Measurements from ENCODE around the gene THRB.

THRB gene

DNA sequence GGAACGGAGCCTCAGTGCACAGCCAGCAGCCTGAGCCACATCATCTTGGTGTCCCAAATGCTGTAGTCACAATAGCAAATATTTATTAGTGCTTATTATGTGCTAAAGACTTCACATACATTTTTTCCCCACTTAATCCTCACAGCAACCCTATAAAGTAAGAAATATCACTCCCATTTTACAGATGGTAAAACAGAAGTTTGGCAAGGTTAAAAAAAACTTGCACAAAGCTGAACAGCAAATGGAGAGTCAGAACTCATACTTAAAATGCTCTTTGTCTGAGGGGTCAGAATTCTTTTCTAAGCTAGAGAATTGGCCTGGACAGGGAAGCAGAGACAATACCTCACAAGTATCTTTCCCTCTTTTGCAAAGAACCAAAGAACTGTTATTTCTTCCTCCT lies 30.9 kb upstream of the THRB start:
- DNase-seq (ENCODE audit: insufficient read length, low spot score) (no peak), FAIRE-seq (no peak)
- TF ChIP-seq POU2F2 (IDR thresholded peaks at IDR 0.05; ENCODE audit: low read depth, low read length) (no peak), POLR2AphosphoS5 (IDR thresholded peaks at IDR 0.05; ENCODE audit: low read depth, low read length) (no peak)

DNA sequence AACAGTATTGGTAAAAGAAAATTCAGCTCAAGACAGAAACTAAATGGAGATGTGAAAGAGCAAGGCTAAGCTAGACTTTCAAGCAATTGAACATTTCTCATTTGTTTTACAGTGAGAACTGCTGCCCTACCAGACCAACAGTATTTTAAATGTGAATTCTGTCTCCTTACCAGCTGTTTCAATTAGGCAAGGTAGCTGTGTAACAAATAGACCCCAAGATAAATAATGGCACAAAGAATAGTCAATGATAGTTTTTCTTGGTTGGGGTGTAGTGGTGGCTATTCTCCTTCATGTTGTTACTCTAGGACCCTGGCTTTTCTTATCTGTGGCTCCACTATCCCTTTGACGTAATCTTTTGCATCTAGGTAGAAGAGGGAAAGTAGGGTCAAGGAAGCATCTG lies 30.4 kb upstream of the THRB start:
- no peak for FAIRE-seq

DNA sequence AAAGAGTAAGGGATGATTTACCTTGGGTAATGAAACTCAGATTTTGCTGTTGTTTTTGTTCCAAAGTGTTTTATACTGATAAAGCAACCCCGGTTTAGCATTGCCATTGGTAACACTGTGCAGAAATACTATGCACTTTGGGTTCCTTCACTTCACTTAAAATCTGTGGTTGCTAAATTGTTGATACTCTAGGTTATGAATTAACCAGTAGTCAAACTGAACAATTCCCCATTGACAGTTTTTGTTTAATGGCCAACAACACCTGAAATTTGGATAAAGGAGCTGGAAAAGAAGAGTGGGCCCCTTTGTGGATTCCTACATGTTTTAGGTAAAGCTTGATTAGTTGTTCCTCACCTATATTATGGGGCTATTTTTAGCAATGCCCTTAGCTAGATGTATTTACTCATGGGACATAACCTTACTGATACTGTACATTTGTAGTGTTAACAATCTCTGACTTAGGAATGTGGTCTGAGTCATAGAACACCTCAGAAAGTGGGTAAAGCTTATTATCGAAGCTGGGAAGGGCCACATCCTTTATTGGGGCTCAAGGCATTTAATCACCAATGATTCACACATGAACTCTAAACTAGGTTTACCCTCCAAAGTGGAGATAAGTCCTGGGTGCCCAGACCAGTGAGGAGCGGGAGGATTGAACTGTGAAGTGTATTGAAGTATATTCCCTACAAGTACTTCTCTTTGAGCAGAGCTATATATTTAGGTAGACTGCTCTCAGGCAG lies 29.5 kb upstream of the THRB start:
- TF ChIP-seq SPI1 (IDR thresholded peaks at IDR 0.05; ENCODE audit: low read depth, low read length) (no peak), POLR2A (IDR thresholded peaks at IDR 0.05; ENCODE audit: low read depth, low read length) (no peak), POLR2AphosphoS5 (IDR thresholded peaks at IDR 0.05; ENCODE audit: low read depth, low read length) (no peak), POU2F2 (IDR thresholded peaks at IDR 0.05; ENCODE audit: low read depth, low read length) (no peak)
- no peak for DNase-seq (ENCODE audit: insufficient read length, low spot score)
- no peak for FAIRE-seq

More for the DNA sequence above, 30.4 kb upstream of the THRB start:
- DNase-seq (ENCODE audit: insufficient read length, low spot score) = no peak
- TF ChIP-seq SPI1 (IDR thresholded peaks at IDR 0.05; ENCODE audit: low read depth, low read length) = no peak
- TF ChIP-seq POLR2A (IDR thresholded peaks at IDR 0.05; ENCODE audit: low read depth, low read length) = no peak
- TF ChIP-seq TAF1 (IDR thresholded peaks at IDR 0.05; ENCODE audit: low read depth, low read length) = no peak

DNA sequence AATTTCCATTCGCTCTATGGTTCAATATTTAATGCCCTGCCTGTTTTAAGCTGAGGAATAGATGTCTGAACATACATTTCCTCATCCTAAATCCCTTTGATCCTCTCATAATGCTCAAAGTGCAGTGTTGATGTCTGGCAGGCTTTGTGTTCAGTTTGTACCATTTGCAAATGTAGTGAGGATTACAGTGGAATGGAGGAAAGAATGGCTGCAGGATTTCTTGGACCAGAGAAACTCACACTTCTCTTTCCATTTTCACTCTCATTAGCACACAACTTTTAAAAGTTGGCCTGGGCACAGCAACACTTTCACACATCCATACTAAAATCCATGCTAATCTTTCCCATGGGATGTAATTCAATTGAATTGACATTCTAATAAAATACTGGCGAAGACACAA lies 28.6 kb upstream of the THRB start:
- no peak for TF ChIP-seq PAX5 (IDR thresholded peaks at IDR 0.05; ENCODE audit: insufficient read depth, low read length, severe bottlenecking)
- no peak for TF ChIP-seq POLR2AphosphoS5 (IDR thresholded peaks at IDR 0.05; ENCODE audit: low read depth, low read length)
- TF ChIP-seq SPI1 (IDR thresholded peaks at IDR 0.05; ENCODE audit: low read depth, low read length) = no peak
- TF ChIP-seq POU2F2 (IDR thresholded peaks at IDR 0.05; ENCODE audit: low read depth, low read length) = no peak
- TF ChIP-seq POLR2A (IDR thresholded peaks at IDR 0.05; ENCODE audit: low read depth, low read length) = no peak
- no peak for TF ChIP-seq TAF1 (IDR thresholded peaks at IDR 0.05; ENCODE audit: low read depth, low read length)
- no peak for DNase-seq (ENCODE audit: insufficient read length, low spot score)
- no peak for FAIRE-seq

DNA sequence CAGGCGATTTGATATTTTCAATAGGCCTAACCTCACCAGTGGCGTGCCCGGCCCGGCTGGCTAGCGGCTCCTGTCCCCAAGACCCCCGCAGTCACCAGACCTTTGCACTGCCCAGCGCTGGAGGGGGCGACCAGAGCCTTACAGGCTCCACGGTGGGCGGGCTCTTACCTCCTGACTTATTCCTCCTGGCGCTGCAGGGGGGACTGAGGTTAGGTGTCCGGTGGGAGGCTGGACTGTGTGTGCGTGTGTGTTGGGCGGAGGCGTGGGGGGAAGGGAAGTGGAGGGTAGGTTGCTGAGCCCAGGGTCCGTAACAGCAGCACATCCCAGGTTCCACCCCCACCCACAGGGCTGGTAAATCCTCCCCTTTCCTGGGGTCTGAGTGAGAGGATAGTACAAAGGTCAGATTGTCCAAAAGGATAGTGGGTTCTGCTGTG lies 27.5 kb upstream of the THRB start:
- FAIRE-seq = no peak
- no peak for TF ChIP-seq SPI1 (IDR thresholded peaks at IDR 0.05; ENCODE audit: low read depth, low read length)
- TF ChIP-seq POLR2AphosphoS5 (IDR thresholded peaks at IDR 0.05; ENCODE audit: low read depth, low read length) = no peak
- no peak for TF ChIP-seq POLR2A (IDR thresholded peaks at IDR 0.05; ENCODE audit: low read depth, low read length)
- TF ChIP-seq PAX5 (IDR thresholded peaks at IDR 0.05; ENCODE audit: insufficient read depth, low read length, severe bottlenecking) = no peak
- no peak for TF ChIP-seq TAF1 (IDR thresholded peaks at IDR 0.05; ENCODE audit: low read depth, low read length)
- no peak for TF ChIP-seq POU2F2 (IDR thresholded peaks at IDR 0.05; ENCODE audit: low read depth, low read length)
- no peak for DNase-seq (ENCODE audit: insufficient read length, low spot score)

DNA sequence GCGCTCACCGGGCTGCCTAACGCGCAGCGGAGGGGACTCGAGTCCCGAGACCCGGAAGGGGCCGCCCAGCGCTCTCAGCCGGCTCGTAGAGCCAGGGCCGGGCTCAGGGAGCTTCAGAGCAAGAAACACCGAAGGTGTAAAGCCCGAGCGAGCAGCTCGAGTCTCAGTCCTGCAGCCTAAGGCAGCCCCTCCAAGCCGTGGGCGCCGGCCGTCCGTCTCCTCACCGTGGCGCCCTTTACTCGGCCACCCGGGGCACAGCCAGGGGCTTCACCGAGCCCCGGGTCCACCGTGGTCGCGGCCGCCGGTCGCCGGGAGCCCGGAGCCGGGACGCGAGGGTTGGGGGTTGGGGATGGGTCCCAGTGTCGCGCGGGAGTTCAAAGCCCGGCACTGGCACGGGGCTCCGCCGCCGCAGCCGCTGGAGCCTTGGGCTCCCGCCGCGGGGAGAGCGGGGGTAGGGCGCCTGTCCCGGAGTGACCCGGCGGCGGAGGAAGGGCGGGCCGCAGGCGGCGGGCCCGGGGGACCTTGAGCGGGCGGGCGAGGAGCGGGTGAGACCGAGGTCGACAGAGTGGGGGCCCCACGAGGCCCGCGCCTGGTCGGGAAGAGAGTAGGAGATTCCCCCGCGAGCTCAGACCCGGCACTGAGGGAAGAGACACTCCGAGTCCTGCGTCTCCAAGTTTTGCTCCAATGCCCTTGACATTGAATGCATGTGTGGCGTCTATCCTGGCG lies 26.9 kb upstream of the THRB start:
- no peak for FAIRE-seq
- TF ChIP-seq POLR2A (IDR thresholded peaks at IDR 0.05; ENCODE audit: low read depth, low read length) = no peak
- DNase-seq (ENCODE audit: insufficient read length, low spot score) = no peak

DNA sequence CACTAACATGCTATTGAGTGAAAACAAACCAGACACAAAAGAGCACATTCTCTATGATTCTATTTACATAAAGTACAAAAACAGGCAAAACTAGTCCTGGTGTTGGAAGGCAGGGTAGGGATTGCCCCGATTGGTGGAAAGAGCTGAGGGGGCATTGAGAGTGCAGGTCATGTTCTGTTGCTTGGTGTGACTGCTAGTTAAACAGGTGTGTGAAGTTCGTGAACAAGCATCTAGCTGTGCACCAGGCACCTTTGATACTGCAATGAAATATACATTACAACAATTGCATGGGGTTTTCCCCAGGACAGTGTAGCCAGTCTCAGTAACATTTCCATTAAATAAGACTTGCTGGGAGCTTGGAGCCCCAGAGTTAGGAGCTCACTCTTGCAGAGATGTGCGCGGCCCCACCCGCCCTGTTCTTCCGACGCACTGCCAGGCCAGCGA lies 26.3 kb upstream of the THRB start:
- DNase-seq (ENCODE audit: insufficient read length, low spot score) = no peak
- no peak for FAIRE-seq

DNA sequence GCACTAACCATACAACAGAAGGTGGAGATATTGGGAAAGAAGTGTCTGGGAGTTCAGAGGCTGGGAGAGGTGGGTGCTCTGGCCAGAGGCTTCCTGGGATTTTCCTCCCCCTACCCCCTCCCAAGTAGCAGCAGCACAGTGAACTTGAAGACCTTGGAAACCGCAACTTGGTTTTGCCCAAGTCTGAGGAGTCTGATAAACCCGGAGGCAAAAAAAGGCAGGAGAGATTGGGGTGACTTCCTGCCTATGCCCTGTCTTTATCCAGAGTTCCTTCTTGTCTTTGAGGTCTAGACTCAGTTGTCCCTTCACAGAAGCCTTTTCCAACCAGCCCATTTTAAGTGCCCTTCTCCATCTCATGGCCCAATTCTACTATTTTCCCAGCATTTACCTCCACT lies 25.4 kb upstream of the THRB start:
- no peak for FAIRE-seq
- TF ChIP-seq PAX5 (IDR thresholded peaks at IDR 0.05; ENCODE audit: insufficient read depth, low read length, severe bottlenecking) (no peak), POLR2AphosphoS5 (IDR thresholded peaks at IDR 0.05; ENCODE audit: low read depth, low read length) (no peak)
- DNase-seq (ENCODE audit: insufficient read length, low spot score) = no peak

More for the DNA sequence above, 26.3 kb upstream of the THRB start:
- TF ChIP-seq TAF1 (IDR thresholded peaks at IDR 0.05; ENCODE audit: low read depth, low read length) (no peak), PAX5 (IDR thresholded peaks at IDR 0.05; ENCODE audit: insufficient read depth, low read length, severe bottlenecking) (no peak), POLR2A (IDR thresholded peaks at IDR 0.05; ENCODE audit: low read depth, low read length) (no peak), POLR2AphosphoS5 (IDR thresholded peaks at IDR 0.05; ENCODE audit: low read depth, low read length) (no peak), SPI1 (IDR thresholded peaks at IDR 0.05; ENCODE audit: low read depth, low read length) (no peak), POU2F2 (IDR thresholded peaks at IDR 0.05; ENCODE audit: low read depth, low read length) (no peak)

DNA sequence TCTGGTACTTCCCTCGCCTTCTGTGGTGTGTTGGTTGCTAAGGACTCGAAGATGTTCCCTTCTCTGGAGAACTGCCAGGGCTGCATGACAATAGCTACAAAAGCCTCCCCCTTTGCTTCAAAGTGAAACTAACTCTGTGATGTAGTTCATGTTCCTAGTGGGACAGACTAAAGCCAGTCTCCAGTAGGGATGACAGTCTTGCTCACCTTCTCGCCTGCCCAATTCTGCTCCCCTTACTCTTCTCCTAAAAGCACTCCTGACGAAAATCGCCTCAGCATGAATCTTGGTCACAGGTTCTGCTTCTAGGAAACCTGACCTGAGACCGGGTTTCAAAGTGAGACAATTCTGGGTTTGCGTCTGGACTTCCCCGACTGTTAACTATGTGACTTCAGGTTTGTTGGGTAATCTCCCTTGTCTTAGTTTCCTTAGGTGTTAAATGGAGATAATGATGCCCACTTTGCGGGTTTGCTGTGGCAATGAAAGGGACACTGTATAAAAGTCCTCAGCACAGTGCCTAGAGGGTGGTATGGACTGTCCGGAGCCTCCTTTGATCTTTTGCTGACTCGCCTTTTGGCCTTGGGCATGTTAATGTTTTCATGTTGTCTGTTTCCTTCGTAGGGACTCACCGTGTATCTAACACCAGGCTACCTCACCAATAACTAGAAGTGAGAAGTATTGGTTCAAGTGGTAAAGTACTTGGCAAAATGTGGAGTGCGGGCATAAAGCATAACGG lies 24.9 kb upstream of the THRB start:
- DNase-seq (ENCODE audit: insufficient read length, low spot score) (no peak), FAIRE-seq (no peak)
- TF ChIP-seq SPI1 (IDR thresholded peaks at IDR 0.05; ENCODE audit: low read depth, low read length) (no peak), PAX5 (IDR thresholded peaks at IDR 0.05; ENCODE audit: insufficient read depth, low read length, severe bottlenecking) (no peak), TAF1 (IDR thresholded peaks at IDR 0.05; ENCODE audit: low read depth, low read length) (no peak), POU2F2 (IDR thresholded peaks at IDR 0.05; ENCODE audit: low read depth, low read length) (no peak), POLR2AphosphoS5 (IDR thresholded peaks at IDR 0.05; ENCODE audit: low read depth, low read length) (no peak), POLR2A (IDR thresholded peaks at IDR 0.05; ENCODE audit: low read depth, low read length) (no peak)

DNA sequence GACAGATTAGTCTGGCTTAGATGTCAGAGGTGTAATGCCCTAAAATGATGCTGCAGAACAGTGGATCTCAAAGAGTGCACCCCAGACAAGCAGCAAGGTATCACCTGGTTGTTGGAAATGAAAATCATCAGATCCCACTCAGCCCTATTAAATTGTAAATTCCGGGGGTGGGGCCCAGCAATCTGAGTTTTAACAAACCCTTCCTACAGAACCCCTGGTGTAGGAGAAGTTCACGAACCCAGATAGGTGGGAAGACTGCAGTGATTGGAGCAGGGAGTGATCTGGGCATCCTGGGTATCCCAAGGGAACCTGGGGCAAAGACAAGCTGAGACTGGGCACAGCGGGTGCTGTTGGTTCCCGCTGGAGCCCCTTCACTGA lies 24.3 kb upstream of the THRB start:
- no peak for TF ChIP-seq POLR2A (IDR thresholded peaks at IDR 0.05; ENCODE audit: low read depth, low read length)
- no peak for TF ChIP-seq POLR2AphosphoS5 (IDR thresholded peaks at IDR 0.05; ENCODE audit: low read depth, low read length)
- no peak for TF ChIP-seq TAF1 (IDR thresholded peaks at IDR 0.05; ENCODE audit: low read depth, low read length)
- TF ChIP-seq SPI1 (IDR thresholded peaks at IDR 0.05; ENCODE audit: low read depth, low read length) = no peak
- no peak for TF ChIP-seq PAX5 (IDR thresholded peaks at IDR 0.05; ENCODE audit: insufficient read depth, low read length, severe bottlenecking)
- TF ChIP-seq POU2F2 (IDR thresholded peaks at IDR 0.05; ENCODE audit: low read depth, low read length) = no peak
- DNase-seq (ENCODE audit: insufficient read length, low spot score) (no peak), FAIRE-seq (no peak)
